Ascending aorta (tissue), 1 donor: Measurements from ENCODE around the gene CDHR2. TPM values are rescaled to one million over a fixed set of nuclear protein-coding genes. Genes with fewer than 3 reads are reported as not detected.

Source experiments
- total RNA-seq: library from RNA; depleted of rRNA; stranded (reverse); fragments of >200 nt; gene quantifications from one replicate; pipeline ENCODE4 v1.1.0, GENCODE V29; 2016

Gene CDHR2
- total RNA-seq, 1 donor from 2014 or later: not detected

Other genes with a start within 250 kb of the CDHR2 start
- gene KIAA1191, start 187.6 kb upstream of the CDHR2 start, total RNA-seq: 56.2 TPM
- 2.7 TPM for gene ARL10, start 183.9 kb upstream of the CDHR2 start, total RNA-seq
- gene NOP16, start 160.7 kb upstream of the CDHR2 start, total RNA-seq: not detected
- gene HIGD2A, start 160.6 kb upstream of the CDHR2 start, total RNA-seq: 36.7 TPM
- 189 TPM for gene CLTB, start 132.8 kb upstream of the CDHR2 start, total RNA-seq
- 18.7 TPM for gene FAF2, start 101.0 kb upstream of the CDHR2 start, total RNA-seq
- 24.1 TPM for gene RNF44, start 11.9 kb upstream of the CDHR2 start, total RNA-seq
- gene GPRIN1, start 60.8 kb downstream of the CDHR2 start, total RNA-seq: not detected
- gene SNCB, start 81.2 kb downstream of the CDHR2 start, total RNA-seq: not detected
- gene EIF4E1B, start 81.3 kb downstream of the CDHR2 start, total RNA-seq: not detected
- gene TSPAN17, start 98.1 kb downstream of the CDHR2 start, total RNA-seq: 32.7 TPM